Fibroblast of skin of abdomen (primary cell): ENCODE data around the gene MEX3D. TPM values are rescaled to one million over a fixed set of nuclear protein-coding genes. Genes with fewer than 3 reads are reported as not detected.
A peak's percentile ranks its signal among the peaks of the same experiment; 100 is the strongest.

Experiments
- DNase-seq: peaks from one replicate; pipeline ENCODE4 v3.0.0-alpha.2; 2013
- polyA plus RNA-seq, 2 experiments: library from polyadenylated mRNA; unstranded; fragments of 120-200 nt; gene quantifications; one replicate each; pipeline ENCODE4 v1.2.1, GENCODE V29; 2013; ENCODE audit not compliant: insufficient read length in 2 of 2

The MEX3D gene
- polyA plus RNA-seq (2013, experiment 1 of 2; ENCODE audit: insufficient read length), result 28.2 TPM
- polyA plus RNA-seq (2013, experiment 2 of 2; ENCODE audit: insufficient read length), result 33.6 TPM

GRCh38 chr19:1568320-1569019, at the start of gene MEX3D:
Gene MEX3D (minus strand): TSS chr19:1568325. CDS start chr19:1568058, 267 bp downstream.
- DNase-seq, result peak; percentile 81

- DNase-seq, result no peak
These were observed 48.8 kb upstream of the MEX3D start for GRCh38 chr19:1616875-1617274.

DNA sequence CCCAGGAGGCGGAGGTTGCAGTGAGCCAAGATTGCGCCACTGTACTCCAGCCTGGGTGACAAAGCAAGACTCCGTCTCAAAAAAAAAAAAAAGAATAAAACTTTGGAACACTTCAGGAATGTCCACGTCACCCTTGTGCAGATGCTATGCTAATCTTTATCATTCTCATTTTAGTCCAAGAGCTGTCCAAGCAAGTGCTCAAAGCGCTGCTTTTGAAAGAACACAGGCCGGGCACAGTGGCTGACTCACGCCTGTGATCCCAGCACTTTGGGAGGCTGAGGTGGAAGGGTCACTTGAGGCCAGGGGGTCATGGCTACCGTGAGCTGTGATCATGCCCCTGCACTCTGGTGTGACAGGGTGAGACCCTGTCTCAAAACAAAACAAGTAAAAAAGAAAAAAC, 48.3 kb upstream of the MEX3D start:
- no peak for DNase-seq

GRCh38 chr19:1615156-1615765, 47.1 kb upstream of the MEX3D start:
- no peak for DNase-seq

- DNase-seq, result no peak
These were observed 45.9 kb upstream of the MEX3D start for GRCh38 chr19:1613808-1614570.

DNA sequence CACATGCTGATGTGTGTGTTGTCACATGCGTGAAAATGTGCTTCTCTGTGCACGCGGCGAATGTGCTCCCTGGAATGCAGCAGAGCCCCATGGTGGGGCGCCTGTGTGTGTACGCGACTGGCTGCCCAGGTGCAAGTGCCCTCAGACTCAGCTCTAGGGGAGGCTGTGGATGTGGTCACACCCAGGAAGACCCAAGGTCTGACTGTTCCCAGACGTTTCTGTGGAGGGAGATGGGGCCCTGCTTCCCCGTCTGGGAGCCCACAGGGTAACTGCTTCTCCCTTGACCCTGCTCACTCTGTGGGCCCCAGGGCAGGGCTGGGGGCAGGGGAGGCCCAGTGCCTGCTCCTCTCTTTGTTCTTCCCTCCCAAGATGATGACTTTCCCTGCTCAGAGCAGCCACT, 45.0 kb upstream of the MEX3D start:
- no peak for DNase-seq

GRCh38 chr19:1612114-1613086, 44.3 kb upstream of the MEX3D start:
- DNase-seq, result no peak

DNA sequence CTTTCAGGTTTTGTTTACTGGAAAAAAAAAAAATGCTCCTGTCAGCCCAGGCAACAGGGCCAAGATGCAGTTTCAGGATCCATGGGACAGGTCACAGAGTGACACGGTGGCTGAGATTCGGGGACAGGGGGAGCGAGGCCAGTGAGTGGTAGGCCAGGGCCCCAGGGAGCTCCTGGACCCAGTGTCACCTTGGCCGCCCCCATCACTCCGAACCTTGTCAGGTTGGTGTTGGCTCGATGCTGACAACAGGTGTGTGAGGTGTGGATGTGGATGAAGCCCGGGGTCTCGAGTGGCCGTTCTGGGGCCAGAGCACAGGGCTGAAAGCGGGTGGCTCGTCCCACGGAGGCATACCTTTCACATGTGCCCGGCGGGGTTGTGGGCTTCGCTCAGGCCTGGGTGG, 43.2 kb upstream of the MEX3D start:
- no peak for DNase-seq

DNA sequence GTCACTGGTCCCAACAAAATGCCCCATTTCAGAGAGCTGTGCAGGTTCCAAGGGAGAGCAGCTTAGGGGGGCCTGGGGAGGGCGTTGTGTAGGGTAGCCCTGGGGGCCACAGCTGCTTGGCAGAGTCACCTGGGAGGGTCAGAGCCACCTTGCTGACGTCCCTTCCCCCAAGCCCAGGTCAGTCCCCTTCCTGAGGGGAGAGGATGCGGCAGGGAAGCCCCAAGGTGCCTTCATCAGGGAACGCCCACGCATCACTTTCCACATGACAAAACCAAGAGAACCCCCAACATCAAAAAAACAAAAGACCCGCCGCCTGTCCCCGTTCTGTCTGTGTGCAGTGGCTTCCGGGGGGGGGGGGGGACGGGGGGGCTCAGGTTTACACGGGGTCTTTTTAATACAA, 42.5 kb upstream of the MEX3D start:
- no peak for DNase-seq

- DNase-seq, result no peak
These were observed 41.8 kb upstream of the MEX3D start for GRCh38 chr19:1609680-1610474.

GRCh38 chr19:1609103-1609396, 40.9 kb upstream of the MEX3D start:
- DNase-seq, result no peak

DNA sequence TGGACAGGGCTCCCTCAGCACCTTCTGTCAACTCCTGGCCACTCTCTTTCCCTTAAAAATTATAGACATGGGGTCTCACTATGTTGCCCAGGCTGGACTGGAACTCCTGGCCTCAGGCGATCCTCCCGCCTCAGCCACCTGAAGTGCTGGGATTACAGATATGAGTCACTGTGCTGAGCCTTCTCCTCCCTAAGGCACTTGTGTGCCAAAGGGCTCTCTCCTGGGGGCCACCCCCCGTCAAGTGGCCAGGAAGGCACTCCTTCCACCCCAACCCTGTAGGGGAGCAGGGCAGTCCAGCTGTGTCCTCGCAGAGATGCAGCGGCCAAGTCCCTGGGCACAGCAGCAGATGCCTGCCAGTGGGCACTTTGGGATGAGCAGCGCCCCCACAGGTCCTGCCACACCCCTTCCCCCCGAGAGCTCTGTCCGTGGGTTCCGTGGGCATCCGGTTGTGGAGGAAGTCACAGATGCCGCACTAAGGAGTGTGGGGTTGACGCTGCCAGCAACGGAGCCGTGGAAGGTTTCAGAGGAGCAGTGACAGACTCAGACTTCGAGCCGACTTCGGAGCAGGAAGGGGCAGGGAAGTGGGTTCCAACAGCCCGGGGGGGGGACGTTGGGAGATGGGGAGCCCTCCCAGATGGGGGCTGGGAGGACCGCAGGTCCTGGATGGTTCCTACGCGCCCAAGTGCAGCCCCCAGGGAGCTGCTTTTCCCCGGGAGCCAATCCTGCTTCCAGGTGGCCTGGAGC, 40.4 kb upstream of the MEX3D start:
- no peak for DNase-seq

- DNase-seq, result no peak
These were observed 38.1 kb upstream of the MEX3D start for GRCh38 chr19:1606138-1606651.

GRCh38 chr19:1605236-1606137, 37.4 kb upstream of the MEX3D start, which contains the start of gene UQCR11:
Gene UQCR11 (minus strand): TSS chr19:1605462. CDS start chr19:1605409, 53 bp downstream.
- DNase-seq, result peak; percentile 96

GRCh38 chr19:1602091-1602707, 34.1 kb upstream of the MEX3D start:
- no peak for DNase-seq

DNA sequence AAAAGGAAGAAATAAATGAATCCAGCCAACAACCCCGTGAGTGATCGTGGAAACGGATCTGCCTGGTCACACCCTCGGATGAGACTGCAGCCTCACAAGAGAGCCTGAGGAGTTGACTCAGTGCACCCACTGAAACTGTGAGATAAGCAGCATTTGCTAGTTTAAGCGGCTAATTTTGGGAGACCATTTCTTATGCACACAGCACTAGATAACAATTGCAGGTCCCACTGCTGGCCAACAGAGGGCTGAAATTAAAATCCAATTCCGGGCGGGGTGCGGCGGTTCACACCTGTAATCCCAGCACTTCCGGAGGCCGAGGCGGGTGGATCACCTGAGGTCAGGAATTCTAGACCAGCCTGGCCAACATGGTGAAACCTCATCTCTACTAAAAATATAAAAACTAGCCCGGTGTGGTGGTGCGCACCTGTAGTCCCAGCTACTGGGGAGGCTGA, 33.5 kb upstream of the MEX3D start:
- no peak for DNase-seq

DNA sequence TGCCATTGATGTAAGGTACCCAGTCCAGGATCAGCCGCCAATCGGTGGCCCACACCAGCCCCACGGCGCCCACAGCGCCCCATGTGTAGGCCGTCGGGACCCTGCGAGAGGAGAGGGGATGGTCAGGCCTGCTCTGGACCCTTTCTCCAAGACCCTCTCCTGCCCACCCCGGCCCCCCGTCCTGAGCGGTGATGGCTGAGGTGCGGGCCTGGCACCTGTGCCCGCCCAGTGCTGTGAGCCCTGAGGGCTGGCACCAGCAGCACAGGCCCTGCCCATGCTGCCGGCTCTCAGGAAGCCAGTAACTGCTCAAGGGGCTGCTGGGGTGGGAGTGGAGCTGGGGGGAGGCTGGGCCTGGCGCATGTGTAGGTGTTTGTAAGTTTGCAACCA, 31.3 kb upstream of the MEX3D start:
- DNase-seq, result no peak

- DNase-seq, result no peak
These were observed 30.8 kb upstream of the MEX3D start for GRCh38 chr19:1598777-1599459.

- DNase-seq, result no peak
These were observed 25.3 kb upstream of the MEX3D start for GRCh38 chr19:1593501-1593772.
